ENCODE data around the gene RANBP9.

RANBP9 gene

GRCh38 chr6:13684855-13685254 lies 26.8 kb downstream of the RANBP9 start:
- TF ChIP-seq REST (IDR thresholded peaks at IDR 0.05; ENCODE audit: insufficient read depth in 1 of 2, low read depth in 2 of 2, low read length in 2 of 2) (no peak), POLR2AphosphoS5 (IDR thresholded peaks at IDR 0.05; ENCODE audit: low read depth, low read length) (no peak), SIN3A (IDR thresholded peaks at IDR 0.05; ENCODE audit: borderline replicate concordance, insufficient read depth, low read length) (no peak), TAF1 (IDR thresholded peaks at IDR 0.05; ENCODE audit: borderline replicate concordance, insufficient read depth, low read length) (no peak), FOXP2 (optimal IDR thresholded peaks at IDR 0.05; ENCODE audit: borderline replicate concordance, extremely low read depth, extremely low read length, insufficient read depth) (no peak)

- TF ChIP-seq REST (IDR thresholded peaks at IDR 0.05; ENCODE audit: insufficient read depth in 1 of 2, low read depth in 2 of 2, low read length in 2 of 2), result no peak
- no peak for TF ChIP-seq POLR2AphosphoS5 (IDR thresholded peaks at IDR 0.05; ENCODE audit: low read depth, low read length)
- no peak for TF ChIP-seq FOXP2 (optimal IDR thresholded peaks at IDR 0.05; ENCODE audit: borderline replicate concordance, extremely low read depth, extremely low read length, insufficient read depth)
- no peak for TF ChIP-seq SIN3A (IDR thresholded peaks at IDR 0.05; ENCODE audit: borderline replicate concordance, insufficient read depth, low read length)
- TF ChIP-seq TAF1 (IDR thresholded peaks at IDR 0.05; ENCODE audit: borderline replicate concordance, insufficient read depth, low read length), result no peak
Observed at GRCh38 chr6:13683038-13683437, 28.6 kb downstream of the RANBP9 start.

- TF ChIP-seq REST (IDR thresholded peaks at IDR 0.05; ENCODE audit: insufficient read depth in 1 of 2, low read depth in 2 of 2, low read length in 2 of 2) (no peak), FOXP2 (optimal IDR thresholded peaks at IDR 0.05; ENCODE audit: borderline replicate concordance, extremely low read depth, extremely low read length, insufficient read depth) (no peak), POLR2AphosphoS5 (IDR thresholded peaks at IDR 0.05; ENCODE audit: low read depth, low read length) (no peak), TAF1 (IDR thresholded peaks at IDR 0.05; ENCODE audit: borderline replicate concordance, insufficient read depth, low read length) (no peak), SIN3A (IDR thresholded peaks at IDR 0.05; ENCODE audit: borderline replicate concordance, insufficient read depth, low read length) (no peak)
Observed at GRCh38 chr6:13682346-13682745, 29.3 kb downstream of the RANBP9 start.

- TF ChIP-seq REST (IDR thresholded peaks at IDR 0.05; ENCODE audit: insufficient read depth in 1 of 2, low read depth in 2 of 2, low read length in 2 of 2), result no peak
- TF ChIP-seq TAF1 (IDR thresholded peaks at IDR 0.05; ENCODE audit: borderline replicate concordance, insufficient read depth, low read length), result no peak
- TF ChIP-seq FOXP2 (optimal IDR thresholded peaks at IDR 0.05; ENCODE audit: borderline replicate concordance, extremely low read depth, extremely low read length, insufficient read depth), result no peak
- TF ChIP-seq SIN3A (IDR thresholded peaks at IDR 0.05; ENCODE audit: borderline replicate concordance, insufficient read depth, low read length), result no peak
- TF ChIP-seq POLR2AphosphoS5 (IDR thresholded peaks at IDR 0.05; ENCODE audit: low read depth, low read length), result no peak
Observed at GRCh38 chr6:13681305-13682061, 30.2 kb downstream of the RANBP9 start.

All from PFSK-1 (cell line).